HCT116 (cell line): Measurements from ENCODE around the gene MZT1. TPM values are rescaled to one million over a fixed set of nuclear protein-coding genes. Genes with fewer than 3 reads are reported as not detected.

Experiments used
- ATAC-seq: fragments of 200-7000 bp; cut with Tn5 transposase; 2 replicates; pipeline ENCODE4 v1.9.1; 2020; ENCODE audit warnings: mild to moderate bottlenecking, moderate library complexity
- BruUV-seq: library from RNA; stranded (reverse); fragments of 400-500 nt; replicated peaks from 2 replicates; lab custom pipeline; 2021; lab: Mats Ljungman, UMichigan
- CTCF ChIA-PET: fragments of 300-600 bp; sonication (Branson Sonifier 250); formaldehyde crosslinking; loops from one replicate; lab custom pipeline; 2021; ENCODE audit warnings: antibody characterized with exemption; lab: Charles Lee
- POLR2A ChIA-PET: fragments of 300-600, 350-600 bp; sonication (Branson Sonifier 250); formaldehyde crosslinking; loops from one replicate; lab custom pipeline; 2021; ENCODE audit warnings: antibody characterized with exemption; lab: Charles Lee
- RAD21 ChIA-PET, 2 experiments: fragments of 300-600 bp; sonication (Branson Sonifier 250); formaldehyde crosslinking; loops; one replicate each; lab custom pipeline; 2023; ENCODE audit warnings: low total read pairs in 2 of 2; ENCODE audit not compliant: uncharacterized antibody in 2 of 2, unreplicated experiment in 2 of 2, low non-redundant PET in 1 of 2; lab: Charles Lee
- DNase-seq: peaks from one replicate; pipeline ENCODE4 v3.0.0-alpha.2; 2010; ENCODE audit warnings: low read depth, low spot score
- H2AFZ ChIP-seq: fragments of 200-600 bp; shearing (Covaris generic), sonication (generic); 2 replicates; pipeline ENCODE4 v1.6.1; 2017; ENCODE audit warnings: low read depth, mixed run types, mixed read lengths, antibody characterized with exemption, low read length; ENCODE audit not compliant: poor library complexity, severe bottlenecking
- H3K27ac ChIP-seq: 2 replicates; pipeline ENCODE4 v1.5.1; 2012; ENCODE audit warnings: low read depth, low read length
- H3K27me3 ChIP-seq: fragments of 200-600 bp; sonication (generic); 2 replicates; pipeline ENCODE4 v1.6.1; 2016; ENCODE audit warnings: mixed run types, low read length, mixed read lengths; ENCODE audit not compliant: insufficient read depth
- H3K36me3 ChIP-seq, 2 experiments: fragments of 200-500 bp in 1 of 2; fragments of 200-600 bp in 1 of 2; sonication (Bioruptor generic) in 1 of 2; sonication (generic) in 1 of 2; 2 replicates each; pipeline versions ENCODE4 v1.5.1 to v1.6.1; 2014 to 2016; ENCODE audit warnings: low read length in 2 of 2, inconsistent platforms in 1 of 2, mixed read lengths in 1 of 2, mixed run types in 1 of 2; ENCODE audit not compliant: insufficient read depth in 2 of 2, control insufficient read depth in 1 of 2
- H3K4me1 ChIP-seq, 2 experiments: fragments of 200-600 bp in 1 of 2; sonication (generic) in 1 of 2; 2 replicates each; pipeline versions ENCODE4 v1.5.1 to v1.6.1; 2012 to 2017; ENCODE audit warnings: low read length in 2 of 2, inconsistent platforms in 1 of 2, mild to moderate bottlenecking in 1 of 2, mixed read lengths in 1 of 2, mixed run types in 1 of 2, moderate library complexity in 1 of 2; ENCODE audit not compliant: insufficient read depth in 2 of 2, control insufficient read depth in 1 of 2
- H3K4me2 ChIP-seq: fragments of 200-600 bp; sonication (generic); 2 replicates; pipeline ENCODE4 v1.6.1; 2017; ENCODE audit warnings: mixed run types, low read length, mixed read lengths
- H3K4me3 ChIP-seq, 2 experiments: fragments of 200-600 bp in 1 of 2; sonication (generic) in 1 of 2; replicated peaks in 1 of 2; 2 replicates each; pipeline ENCODE4 v1.5.1; 2011 to 2016; ENCODE audit warnings: low read length in 2 of 2, control low read depth in 1 of 2, low read depth in 1 of 2, mild to moderate bottlenecking in 1 of 2, mixed read lengths in 1 of 2, mixed run types in 1 of 2
- H3K79me2 ChIP-seq: fragments of 200-600 bp; sonication (generic); 2 replicates; pipeline ENCODE4 v1.6.1; 2017; ENCODE audit warnings: mild to moderate bottlenecking, mixed run types, low read length, moderate library complexity, mixed read lengths; ENCODE audit not compliant: insufficient read depth
- H3K9ac ChIP-seq: fragments of 200-600 bp; sonication (generic); 2 replicates; pipeline ENCODE4 v1.6.1; 2016; ENCODE audit warnings: low read length, mixed read lengths
- H3K9me2 ChIP-seq: fragments of 200-600 bp; sonication (generic), shearing (Covaris generic); 2 replicates; pipeline ENCODE4 v1.6.1; 2017; ENCODE audit warnings: mixed run types, mild to moderate bottlenecking, moderate library complexity; ENCODE audit not compliant: insufficient read depth
- H3K9me3 ChIP-seq, 2 experiments: fragments of 200-500 bp in 1 of 2; fragments of 200-600 bp in 1 of 2; sonication (Bioruptor generic) in 1 of 2; sonication (generic) in 1 of 2; 2 replicates each; pipeline ENCODE4 v1.6.1; 2014 to 2017; ENCODE audit warnings: low read length in 2 of 2, mixed read lengths in 2 of 2, inconsistent platforms in 1 of 2, low read depth in 1 of 2, mild to moderate bottlenecking in 1 of 2, mixed run types in 1 of 2, moderate library complexity in 1 of 2; ENCODE audit not compliant: control insufficient read depth in 1 of 2, insufficient read depth in 1 of 2
- H4K20me1 ChIP-seq: fragments of 200-600 bp; sonication (generic), shearing (Covaris generic); 2 replicates; pipeline ENCODE4 v1.6.1; 2017; ENCODE audit warnings: mixed run types, mild to moderate bottlenecking, moderate library complexity; ENCODE audit not compliant: insufficient read depth
- ATF3 ChIP-seq: IDR thresholded peaks from 2 replicates; pipeline ENCODE4 v1.6.1; 2012
- CEBPB ChIP-seq: IDR thresholded peaks from 2 replicates; pipeline ENCODE4 v1.6.1; 2012; ENCODE audit warnings: low read depth
- EZH2 ChIP-seq: fragments of 200-600 bp; sonication (generic); IDR thresholded peaks from 2 replicates; pipeline ENCODE4 v1.6.1; 2017; ENCODE audit warnings: antibody characterized with exemption, mixed run types
- FOSL1 ChIP-seq: IDR thresholded peaks from 2 replicates; pipeline ENCODE4 v1.6.1; 2012; ENCODE audit warnings: low read depth
- POLR2A ChIP-seq: IDR thresholded peaks from 2 replicates; pipeline ENCODE4 v1.7.0; 2011; ENCODE audit warnings: borderline replicate concordance; ENCODE audit not compliant: insufficient read depth, insufficient read length; ENCODE audit errors: extremely low read depth
- POLR2AphosphoS5 ChIP-seq: IDR thresholded peaks from 2 replicates; pipeline ENCODE4 v1.6.1; 2011; ENCODE audit warnings: mild to moderate bottlenecking, low read depth, low read length, moderate library complexity
- REST ChIP-seq: IDR thresholded peaks from 2 replicates; pipeline ENCODE4 v1.6.1; 2012; ENCODE audit warnings: low read depth
- SP1 ChIP-seq: IDR thresholded peaks from 2 replicates; pipeline ENCODE4 v1.6.1; 2012; ENCODE audit warnings: low read depth
- SRF ChIP-seq: IDR thresholded peaks from 2 replicates; pipeline ENCODE4 v1.6.1; 2012; ENCODE audit warnings: low read depth
- TCF7L2 ChIP-seq: IDR thresholded peaks from 2 replicates; pipeline ENCODE4 v1.7.0; 2011; ENCODE audit warnings: borderline replicate concordance, inconsistent platforms; ENCODE audit not compliant: insufficient read depth, insufficient read length; ENCODE audit errors: extremely low read depth
- ZBTB33 ChIP-seq: IDR thresholded peaks from 2 replicates; pipeline ENCODE4 v1.6.1; 2011; ENCODE audit warnings: mild to moderate bottlenecking, low read length, moderate library complexity; ENCODE audit not compliant: insufficient replicate concordance; ENCODE audit errors: extremely low read depth
- ZFX ChIP-seq: fragments of 450-650 bp; IDR thresholded peaks from 2 replicates; pipeline ENCODE4 v1.6.1; 2017
- ZNF274 ChIP-seq: fragments of 200-500 bp; sonication (Bioruptor generic); IDR thresholded peaks from 2 replicates; pipeline ENCODE4 v1.6.1; 2014; ENCODE audit warnings: mild to moderate bottlenecking, low read depth, low read length, inconsistent platforms
- intact Hi-C: fragments of 100-400 bp; cut with micrococcal nuclease; formaldehyde crosslinking; loops from 2 replicates; pipeline ENCODE4 v1.10.0; 2022
- total RNA-seq: library from RNA; stranded (reverse); gene quantifications from one replicate; pipeline ENCODE4 v1.2.1, GENCODE V29; 2021; ENCODE audit not compliant: unreplicated experiment

MZT1 gene
- total RNA-seq, 1 experiment from 2014 or later = 19.0 TPM

DNA sequence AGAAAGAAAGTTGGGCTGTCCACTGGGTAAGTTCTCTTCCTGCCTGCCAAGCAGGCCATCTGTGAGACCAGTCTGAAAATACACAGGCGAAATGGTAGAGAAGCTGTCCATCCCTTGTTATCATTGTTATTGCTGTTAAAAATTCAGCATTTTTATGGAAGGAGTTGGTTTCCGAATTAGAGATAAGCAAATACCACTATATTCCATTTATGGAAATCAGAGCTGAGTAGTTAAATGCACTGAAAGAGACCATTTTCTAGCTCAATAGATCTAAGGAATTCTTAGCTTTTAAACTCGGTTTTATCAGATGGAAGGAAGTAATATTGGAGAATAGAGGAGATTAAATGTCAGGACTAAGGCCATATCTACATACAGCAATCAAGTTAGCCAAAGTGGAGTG, 40.7 kb downstream of the MZT1 start:
- H3K27me3 ChIP-seq = no peaks in the 10 kb centered on the region
- H2AFZ ChIP-seq = no peak overlapping the region
- no peak overlapping the region for H3K9ac ChIP-seq
- intact Hi-C loops = no loop called here
- no peaks in the 10 kb centered on the region for H3K36me3 ChIP-seq
- CTCF ChIA-PET = no interaction called here
- no TSS peak for BruUV-seq
- RAD21 ChIA-PET = no interaction called here
- H3K79me2 ChIP-seq = no peaks in the 10 kb centered on the region
- POLR2A ChIA-PET = no interaction called here
- no peak overlapping the region for H3K27ac ChIP-seq
- ATAC-seq (no peak), DNase-seq (no peak)
- no peak overlapping the region for H3K4me2 ChIP-seq
- H3K9me2 ChIP-seq = no peaks in the 10 kb centered on the region
- no peaks in the 10 kb centered on the region for H3K9me3 ChIP-seq
- no peaks in the 10 kb centered on the region for H4K20me1 ChIP-seq
- TF ChIP-seq ZBTB33 (no peak), ZNF274 (no peak), ZFX (no peak), POLR2A (no peak), SRF (no peak), ATF3 (no peak)
- no peaks in the 10 kb centered on the region for H3K4me1 ChIP-seq
- H3K4me3 ChIP-seq = no peak overlapping the region

DNA sequence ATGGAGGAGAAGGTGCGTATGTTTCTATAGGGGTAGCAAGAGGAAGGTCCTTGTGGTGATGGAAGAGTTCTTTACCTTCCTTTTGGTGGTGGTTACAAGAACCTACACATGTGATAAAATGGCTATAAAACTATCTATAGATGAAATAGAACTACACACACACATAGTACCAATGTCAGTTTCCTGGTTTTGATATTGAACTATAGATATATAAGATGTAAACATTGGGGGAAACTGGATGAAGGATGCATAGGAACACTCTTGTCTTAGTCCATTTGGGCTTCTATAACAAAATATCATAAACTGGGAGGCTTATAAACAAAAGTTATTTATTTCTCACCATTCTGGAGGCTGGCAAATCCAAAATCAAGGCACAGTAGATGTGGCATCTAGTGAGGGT, 47.1 kb downstream of the MZT1 start:
- ChIA-PET RAD21 (no interaction called here), POLR2A (no interaction called here), CTCF (no interaction called here)
- Histone ChIP-seq H3K79me2 (no peaks in the 10 kb centered on the region), H3K4me3 (no peak overlapping the region), H3K9ac (no peak overlapping the region), H3K27me3 (no peaks in the 10 kb centered on the region), H4K20me1 (no peaks in the 10 kb centered on the region), H3K27ac (no peak overlapping the region), H3K4me1 (no peaks in the 10 kb centered on the region), H2AFZ (no peak overlapping the region), H3K36me3 (no peaks in the 10 kb centered on the region), H3K9me2 (no peaks in the 10 kb centered on the region), H3K4me2 (no peak overlapping the region)
- ATAC-seq = no peak
- BruUV-seq = no TSS peak
- TF ChIP-seq REST = no peak
- TF ChIP-seq CEBPB = no peak
- no peak for TF ChIP-seq SP1
- no peak for TF ChIP-seq ZNF274
- TF ChIP-seq ZBTB33 = no peak
- TF ChIP-seq TCF7L2 = no peak
- no peak for TF ChIP-seq SRF
- no peak for TF ChIP-seq EZH2
- TF ChIP-seq POLR2AphosphoS5 = no peak
- no peak for TF ChIP-seq ZFX
- no peak for TF ChIP-seq FOSL1
- TF ChIP-seq, all 23 proteins: peak for 0
- intact Hi-C loops = no loop called here
- no peak for DNase-seq
- no peaks in the 10 kb centered on the region for H3K9me3 ChIP-seq
